NCI-H82 treated with DMSO at 0.1 percent for 48 hours (cell line): ENCODE results near the gene ARHGAP30.
"Not testable (repeated sequence)": the region's sequence is repeated elsewhere in the genome, so short reads cannot be mapped to it uniquely, and the experiment has no call there.

Experiments used
- DNase-seq: peaks from one replicate; lab custom pipeline; 2025; ENCODE audit not compliant: unreplicated experiment; lab: John Stamatoyannopoulos, UW

ARHGAP30 gene, protein sequence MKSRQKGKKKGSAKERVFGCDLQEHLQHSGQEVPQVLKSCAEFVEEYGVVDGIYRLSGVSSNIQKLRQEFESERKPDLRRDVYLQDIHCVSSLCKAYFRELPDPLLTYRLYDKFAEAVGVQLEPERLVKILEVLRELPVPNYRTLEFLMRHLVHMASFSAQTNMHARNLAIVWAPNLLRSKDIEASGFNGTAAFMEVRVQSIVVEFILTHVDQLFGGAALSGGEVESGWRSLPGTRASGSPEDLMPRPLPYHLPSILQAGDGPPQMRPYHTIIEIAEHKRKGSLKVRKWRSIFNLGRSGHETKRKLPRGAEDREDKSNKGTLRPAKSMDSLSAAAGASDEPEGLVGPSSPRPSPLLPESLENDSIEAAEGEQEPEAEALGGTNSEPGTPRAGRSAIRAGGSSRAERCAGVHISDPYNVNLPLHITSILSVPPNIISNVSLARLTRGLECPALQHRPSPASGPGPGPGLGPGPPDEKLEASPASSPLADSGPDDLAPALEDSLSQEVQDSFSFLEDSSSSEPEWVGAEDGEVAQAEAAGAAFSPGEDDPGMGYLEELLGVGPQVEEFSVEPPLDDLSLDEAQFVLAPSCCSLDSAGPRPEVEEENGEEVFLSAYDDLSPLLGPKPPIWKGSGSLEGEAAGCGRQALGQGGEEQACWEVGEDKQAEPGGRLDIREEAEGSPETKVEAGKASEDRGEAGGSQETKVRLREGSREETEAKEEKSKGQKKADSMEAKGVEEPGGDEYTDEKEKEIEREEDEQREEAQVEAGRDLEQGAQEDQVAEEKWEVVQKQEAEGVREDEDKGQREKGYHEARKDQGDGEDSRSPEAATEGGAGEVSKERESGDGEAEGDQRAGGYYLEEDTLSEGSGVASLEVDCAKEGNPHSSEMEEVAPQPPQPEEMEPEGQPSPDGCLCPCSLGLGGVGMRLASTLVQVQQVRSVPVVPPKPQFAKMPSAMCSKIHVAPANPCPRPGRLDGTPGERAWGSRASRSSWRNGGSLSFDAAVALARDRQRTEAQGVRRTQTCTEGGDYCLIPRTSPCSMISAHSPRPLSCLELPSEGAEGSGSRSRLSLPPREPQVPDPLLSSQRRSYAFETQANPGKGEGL

DNA sequence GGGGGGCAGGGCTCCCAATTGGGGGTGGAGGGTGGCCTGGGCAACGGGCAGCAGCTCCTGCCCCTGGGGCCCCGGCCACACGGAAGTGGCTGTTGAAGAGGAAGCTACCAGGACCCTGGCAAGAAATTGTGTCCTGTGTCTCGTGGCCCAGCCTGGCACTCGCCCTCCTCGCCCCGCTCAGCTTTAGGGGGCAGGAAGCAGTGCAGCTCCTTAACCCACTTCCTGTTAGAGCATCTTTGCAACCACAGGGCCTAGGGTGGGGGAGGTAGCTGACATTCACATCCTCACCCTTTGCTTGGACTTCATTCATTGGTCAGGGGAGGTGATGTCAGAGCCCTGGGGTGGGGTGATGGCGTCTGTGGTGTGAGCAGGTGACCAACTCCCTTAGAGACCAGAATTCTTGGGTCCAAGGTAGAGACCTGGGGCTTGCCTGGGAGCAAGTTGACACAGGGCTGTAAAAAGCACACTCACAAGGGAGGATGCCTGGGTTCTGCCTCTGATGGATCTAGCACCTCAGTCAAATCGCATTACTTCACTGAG, at the start of gene ARHGAP30:
Gene ARHGAP30, minus strand, starts transcription at position 161 of the 540 bp plus-strand sequence. CDS start 267 bp downstream, outside the sequence.
- no peak for DNase-seq

- DNase-seq: peak; percentile 51
These were observed 48.3 kb upstream of the ARHGAP30 start, which contains the start of the genes NIT1 and PFDN2 for GRCh38 chr1:161117759-161118581. TSS of gene NIT1 (plus strand) at chr1:161118105. CDS start at chr1:161118177, 72 bp downstream. TSS of gene PFDN2 (minus strand) at chr1:161118037. CDS start at chr1:161118026, 11 bp downstream.

DNA sequence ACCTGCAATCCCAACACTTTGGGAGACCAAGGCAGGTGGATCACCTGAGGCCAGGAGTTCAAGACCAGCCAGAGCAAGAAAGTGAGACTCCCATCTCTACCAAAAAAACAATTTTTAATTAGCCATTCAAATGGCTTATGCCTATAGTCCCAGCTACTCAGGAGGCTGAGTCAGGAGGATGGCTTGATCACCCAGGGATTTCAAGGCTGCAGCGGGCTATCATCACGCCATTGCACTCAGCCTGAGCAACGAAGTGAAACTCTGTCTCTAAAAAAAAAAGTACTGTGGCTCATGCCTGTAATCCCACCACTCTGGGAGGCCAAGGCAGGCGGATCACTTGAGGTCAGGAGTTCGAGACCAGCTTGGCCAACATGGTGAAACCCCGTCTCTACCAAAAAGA, 46.3 kb upstream of the ARHGAP30 start:
- DNase-seq: not testable (repeated sequence)

GRCh38 chr1:161115132-161115711, 45.5 kb upstream of the ARHGAP30 start:
- no peak for DNase-seq

- no peak for DNase-seq
These were observed 44.9 kb upstream of the ARHGAP30 start for GRCh38 chr1:161114556-161114955.

- DNase-seq: no peak
These were observed 44.2 kb upstream of the ARHGAP30 start for GRCh38 chr1:161113915-161114314.

GRCh38 chr1:161111527-161111926, 41.8 kb upstream of the ARHGAP30 start:
- DNase-seq: no peak

- no peak for DNase-seq
These were observed 41.4 kb upstream of the ARHGAP30 start for GRCh38 chr1:161111117-161111516.

DNA sequence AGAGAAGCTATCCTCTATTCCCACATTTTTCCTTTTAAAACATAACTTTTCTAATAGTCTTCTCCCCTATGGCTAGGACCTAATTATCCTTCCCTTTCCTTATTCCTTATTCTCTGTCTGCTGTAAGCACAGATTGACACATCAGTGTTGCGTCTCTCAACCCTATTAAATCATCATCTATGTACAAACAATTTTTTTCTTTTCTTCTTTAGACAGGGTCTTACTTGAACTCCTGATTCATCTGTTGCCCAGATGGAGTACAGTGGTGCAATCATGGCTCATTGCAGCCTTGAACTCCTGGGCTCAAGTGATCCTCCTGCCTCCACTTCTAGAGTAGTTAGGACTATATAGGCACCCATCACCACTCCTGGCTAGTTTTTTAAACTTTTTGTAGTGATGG, 36.7 kb upstream of the ARHGAP30 start:
- no peak for DNase-seq

DNA sequence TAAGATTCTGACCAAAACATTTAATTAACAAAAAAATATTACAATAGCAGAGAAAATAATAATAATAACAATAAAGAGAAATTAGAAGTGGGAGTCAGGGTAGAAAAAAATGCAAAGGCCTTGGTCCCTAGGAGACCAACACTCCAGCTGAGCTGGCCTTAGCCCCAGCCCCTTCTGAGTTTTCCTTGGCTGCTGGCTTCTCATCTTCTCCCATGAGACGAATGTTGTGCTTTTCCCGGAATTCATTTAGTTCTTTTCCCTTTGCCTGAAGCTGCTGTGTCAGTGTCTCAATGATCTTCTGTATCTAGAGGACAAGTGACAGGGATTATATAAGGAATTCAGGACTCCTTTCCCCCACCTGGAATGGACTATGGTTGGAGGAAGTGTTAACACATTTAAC, 30.9 kb upstream of the ARHGAP30 start:
- no peak for DNase-seq

DNA sequence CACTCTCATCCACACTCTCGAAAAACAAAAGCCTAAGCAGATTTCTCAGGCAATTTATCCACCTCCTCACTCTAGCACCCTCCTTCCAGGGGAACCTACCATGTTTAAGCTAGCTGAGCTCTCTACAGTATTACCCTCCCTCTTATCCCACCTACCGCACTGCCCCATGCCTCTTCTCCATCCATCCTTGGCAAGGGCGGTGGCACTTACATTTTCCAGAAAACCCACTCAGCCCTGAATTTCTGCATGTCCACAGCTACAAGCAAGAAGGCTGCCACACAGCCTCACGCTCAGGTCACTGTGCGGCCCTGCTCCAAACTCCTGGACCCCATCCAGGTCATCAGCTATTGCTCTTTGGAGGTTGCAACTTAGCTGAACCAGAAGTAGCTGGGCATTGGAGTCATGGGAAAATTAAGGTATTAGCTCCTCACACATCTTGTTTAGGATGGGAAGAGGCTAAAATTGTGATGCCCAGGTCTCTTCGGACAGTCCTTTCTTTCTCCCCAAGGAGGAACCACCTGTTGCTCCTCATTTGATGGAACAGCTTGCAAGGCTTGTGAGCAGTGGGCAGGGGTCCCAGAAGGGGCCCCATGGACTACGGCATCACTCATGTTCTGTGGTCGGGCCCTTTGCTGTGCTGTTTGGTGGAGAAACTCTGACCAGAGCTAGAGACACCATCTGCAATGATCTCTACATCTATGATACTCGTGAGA, 29.6 kb upstream of the ARHGAP30 start:
- no peak for DNase-seq

DNA sequence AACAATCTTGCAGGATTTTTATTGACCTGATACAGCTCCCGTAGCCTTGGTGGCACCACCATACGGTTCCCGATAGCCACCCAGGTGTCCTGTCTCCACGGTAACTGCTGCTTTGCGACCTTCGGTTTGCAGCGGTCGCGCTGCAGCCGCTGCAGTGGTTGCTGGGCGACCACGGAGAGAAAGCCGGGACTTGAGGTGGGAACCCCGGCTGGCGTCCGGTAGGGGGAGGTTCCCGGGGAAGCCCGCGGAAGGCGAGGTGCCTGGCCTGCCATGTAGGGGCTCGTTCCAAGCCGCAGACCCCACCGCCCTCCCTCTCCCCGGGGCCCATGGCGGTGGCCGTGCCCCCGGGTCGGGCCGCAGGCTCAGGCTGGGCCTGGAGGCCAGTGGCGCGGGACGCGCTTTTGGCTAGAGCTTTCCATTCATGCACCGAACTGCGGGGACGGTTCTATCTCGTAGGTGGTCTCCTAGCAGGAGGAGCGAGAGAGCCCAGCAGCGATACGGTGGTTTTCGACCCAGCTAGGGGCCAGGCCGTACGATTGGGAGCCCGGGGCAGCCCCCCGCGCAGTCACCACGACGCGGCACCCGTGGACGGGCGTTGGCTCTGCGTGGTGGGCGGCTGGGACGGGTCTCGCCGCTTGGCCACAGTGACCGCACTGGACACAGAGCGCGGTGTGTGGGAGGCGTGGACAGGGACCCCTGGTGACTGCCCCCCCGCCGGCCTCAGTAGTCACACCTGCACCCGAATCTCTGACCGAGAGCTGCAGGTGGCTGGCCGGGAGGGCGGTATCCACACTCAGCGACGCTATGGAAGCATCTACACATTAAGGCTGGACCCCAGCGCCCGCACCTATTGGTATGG, 28.7 kb upstream of the ARHGAP30 start, which contains the start of gene KLHDC9:
Gene KLHDC9, plus strand, starts transcription at position 152 of the 859 bp plus-strand sequence. Its CDS starts 175 bp downstream, at position 327.
- DNase-seq: peak; percentile 73

- no peak for DNase-seq
These were observed 26.8 kb upstream of the ARHGAP30 start for GRCh38 chr1:161096530-161096929.

GRCh38 chr1:161096015-161096414, 26.3 kb upstream of the ARHGAP30 start:
- DNase-seq: no peak

GRCh38 chr1:161095230-161095629, 25.5 kb upstream of the ARHGAP30 start:
- DNase-seq: no peak

- DNase-seq: no peak
These were observed 24.8 kb upstream of the ARHGAP30 start for GRCh38 chr1:161094481-161094880.

GRCh38 chr1:161092621-161093028, 22.9 kb upstream of the ARHGAP30 start:
- no peak for DNase-seq
